Measurements from ENCODE around the gene MIB1.

GRCh38 chr18:21915546-21915945 is 175.0 kb downstream of the MIB1 start:
- no peak for TF ChIP-seq POLR2A (IDR thresholded peaks at IDR 0.05)
- no peak for TF ChIP-seq CTCF (IDR thresholded peaks at IDR 0.05)

All from body of pancreas (tissue), 4 donors.